Stimulated activated CD8-positive, alpha-beta memory T cell treated with anti-CD3 and anti-CD28 coated beads, Interleukin-7, amount 100 ng/mL, for 48 hours (primary cell): ENCODE measurements around the gene PAQR8.
"Not testable (repeated sequence)": the region's sequence is repeated elsewhere in the genome, so short reads cannot be mapped to it uniquely, and the experiment has no call there.

ENCODE experiments used
- DNase-seq, 2 donors: peaks; one replicate each; pipeline ENCODE4 v3.0.0-alpha.2; 2020; ENCODE audit warnings: low read depth in 1 of 2; ENCODE audit errors: extremely low read depth in 1 of 2

The PAQR8 gene

GRCh38 chr6:52405243-52405642, 43.3 kb downstream of the PAQR8 start:
- DNase-seq = no peak

GRCh38 chr6:52407467-52407866, 45.5 kb downstream of the PAQR8 start:
- DNase-seq = no peak

- no peak for DNase-seq
These were observed 47.5 kb downstream of the PAQR8 start for GRCh38 chr6:52409499-52409898.

GRCh38 chr6:52410979-52411378, 49.0 kb downstream of the PAQR8 start:
- DNase-seq = no peak

GRCh38 chr6:52411911-52412310, 50.0 kb downstream of the PAQR8 start:
- DNase-seq = no peak

GRCh38 chr6:52415333-52415732, 53.4 kb downstream of the PAQR8 start:
- no peak for DNase-seq

GRCh38 chr6:52415917-52416628, 54.1 kb downstream of the PAQR8 start:
- no peak for DNase-seq

- no peak for DNase-seq
These were observed 54.7 kb downstream of the PAQR8 start for GRCh38 chr6:52416629-52417151.

- DNase-seq = no peak
These were observed 55.7 kb downstream of the PAQR8 start for GRCh38 chr6:52417675-52418111.

- no peak for DNase-seq
These were observed 56.7 kb downstream of the PAQR8 start for GRCh38 chr6:52418606-52419005.

GRCh38 chr6:52419809-52420667, 58.1 kb downstream of the PAQR8 start, which contains the start of gene EFHC1:
TSS of gene EFHC1 (plus strand) at chr6:52420342. CDS start at chr6:52420411, 69 bp downstream.
- peak; percentile 96 to 97 for DNase-seq

- no peak for DNase-seq
These were observed 58.9 kb downstream of the PAQR8 start for GRCh38 chr6:52420668-52421358.

GRCh38 chr6:52422156-52422555, 60.2 kb downstream of the PAQR8 start:
- DNase-seq = no peak

- no peak for DNase-seq
These were observed 61.5 kb downstream of the PAQR8 start for GRCh38 chr6:52423448-52423847.

GRCh38 chr6:52423971-52424381, 62.0 kb downstream of the PAQR8 start:
- no peak for DNase-seq

- no peak for DNase-seq
These were observed 62.6 kb downstream of the PAQR8 start for GRCh38 chr6:52424513-52424912.

GRCh38 chr6:52426667-52427066, 64.7 kb downstream of the PAQR8 start:
- DNase-seq = no peak

GRCh38 chr6:52433294-52433693, 71.3 kb downstream of the PAQR8 start:
- DNase-seq = not testable (repeated sequence)

- no peak for DNase-seq
These were observed 73.4 kb downstream of the PAQR8 start for GRCh38 chr6:52435345-52435744.

GRCh38 chr6:52438926-52439325, 77.0 kb downstream of the PAQR8 start:
- no peak for DNase-seq

GRCh38 chr6:52454556-52454955, 92.6 kb downstream of the PAQR8 start:
- no peak for DNase-seq
